HG03442 (cell line): Measurements from ENCODE around the gene SLC43A3.

ENCODE experiments used
- ATAC-seq: cut with Tn5 transposase; IDR thresholded peaks from one replicate; pipeline ENCODE4 v1.9.1; 2021; ENCODE audit warnings: mild to moderate bottlenecking, moderate library complexity; ENCODE audit not compliant: unreplicated experiment

SLC43A3 gene

DNA sequence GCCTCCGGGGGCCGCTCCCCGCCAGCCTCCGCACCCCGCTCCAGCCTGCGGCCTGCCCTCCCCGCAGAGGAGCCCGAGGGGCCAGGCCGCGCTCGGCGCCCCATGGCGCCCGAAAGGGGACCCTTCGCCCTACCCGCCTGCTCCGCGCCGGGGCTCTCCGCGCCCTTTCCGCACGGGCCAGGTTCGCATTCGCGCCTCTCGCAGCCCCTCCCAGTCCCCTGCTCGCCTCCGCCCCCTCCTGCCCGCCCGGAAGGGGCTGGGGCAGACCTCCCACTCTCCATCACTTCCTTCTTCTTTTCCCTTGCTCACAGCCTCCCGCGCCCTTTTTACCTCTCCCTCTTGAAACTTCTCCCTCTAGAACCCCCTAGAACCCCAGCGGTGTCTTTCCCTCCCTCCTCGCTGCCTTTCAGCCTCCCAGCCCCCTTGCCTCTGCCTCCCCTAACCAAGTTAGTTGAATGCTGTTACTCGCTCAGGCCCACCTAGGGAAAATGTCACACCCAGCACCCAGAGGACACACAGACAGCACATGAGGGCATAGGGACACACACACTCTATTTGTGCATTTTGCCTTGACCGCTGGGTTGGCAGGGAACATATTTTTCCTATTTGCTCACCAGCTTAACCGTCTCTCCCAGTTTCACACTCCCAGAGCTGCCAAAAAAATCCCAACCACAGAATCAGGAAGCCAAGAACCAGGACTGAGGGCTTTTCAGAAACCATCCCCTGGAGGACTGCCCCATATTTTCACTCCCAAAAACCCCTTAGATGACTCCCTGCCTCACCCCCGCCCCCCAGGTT lies at the start of gene SLC43A3:
Gene SLC43A3 (minus strand): TSS at position 193 of the 798 bp plus-strand sequence. CDS start 949 bp downstream, outside the sequence.
- ATAC-seq = peak; percentile 56

DNA sequence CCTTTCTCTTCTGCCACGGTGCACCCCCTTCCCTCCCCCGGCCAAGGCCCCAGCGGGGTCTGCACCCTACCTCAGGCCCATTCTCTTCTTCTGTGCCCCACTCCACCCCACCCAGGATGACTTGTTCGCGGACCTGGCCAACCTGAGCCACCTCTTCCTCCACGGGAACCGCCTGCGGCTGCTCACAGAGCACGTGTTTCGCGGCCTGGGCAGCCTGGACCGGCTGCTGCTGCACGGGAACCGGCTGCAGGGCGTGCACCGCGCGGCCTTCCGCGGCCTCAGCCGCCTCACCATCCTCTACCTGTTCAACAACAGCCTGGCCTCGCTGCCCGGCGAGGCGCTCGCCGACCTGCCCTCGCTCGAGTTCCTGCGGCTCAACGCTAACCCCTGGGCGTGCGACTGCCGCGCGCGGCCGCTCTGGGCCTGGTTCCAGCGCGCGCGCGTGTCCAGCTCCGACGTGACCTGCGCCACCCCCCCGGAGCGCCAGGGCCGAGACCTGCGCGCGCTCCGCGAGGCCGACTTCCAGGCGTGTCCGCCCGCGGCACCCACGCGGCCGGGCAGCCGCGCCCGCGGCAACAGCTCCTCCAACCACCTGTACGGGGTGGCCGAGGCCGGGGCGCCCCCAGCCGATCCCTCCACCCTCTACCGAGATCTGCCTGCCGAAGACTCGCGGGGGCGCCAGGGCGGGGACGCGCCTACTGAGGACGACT lies 49.3 kb upstream of the SLC43A3 start:
- peak; percentile 26 for ATAC-seq

DNA sequence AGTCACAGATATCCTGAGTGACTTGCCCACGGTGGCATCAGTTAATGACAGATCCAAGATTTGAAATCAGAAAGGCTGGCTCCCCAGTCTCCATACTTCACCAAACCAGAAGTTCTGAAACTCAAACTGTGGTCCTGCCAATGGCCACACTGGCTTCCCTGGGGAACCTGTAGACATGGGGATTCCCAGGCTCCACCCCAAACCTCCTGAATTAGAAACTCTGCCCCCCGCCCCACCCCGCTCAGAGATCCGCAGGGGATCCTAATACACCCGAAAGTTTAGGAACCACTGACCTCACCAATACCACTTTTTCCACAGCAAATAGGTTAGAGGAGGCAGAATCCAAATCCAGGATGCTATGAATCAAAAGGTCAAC lies 48.7 kb upstream of the SLC43A3 start:
- ATAC-seq = no peak

DNA sequence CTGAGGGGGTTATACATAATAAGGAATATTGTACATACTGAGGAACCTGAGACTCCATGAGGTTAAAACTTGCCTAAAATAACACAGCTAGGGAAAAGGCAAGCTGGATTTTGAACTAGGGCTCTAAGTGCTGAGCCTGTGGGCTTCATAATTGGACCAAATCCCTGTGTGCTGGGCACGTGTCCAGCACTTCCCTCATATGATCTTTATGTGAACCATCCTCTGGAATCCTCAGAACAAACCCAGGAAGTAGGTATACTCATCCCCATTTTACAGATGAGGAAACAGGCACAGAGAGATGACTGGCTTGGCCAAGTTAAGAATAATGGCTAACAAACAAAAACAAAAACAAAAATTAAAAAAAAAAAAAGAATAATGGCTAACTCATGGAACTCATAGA lies 48.3 kb upstream of the SLC43A3 start:
- no peak for ATAC-seq

DNA sequence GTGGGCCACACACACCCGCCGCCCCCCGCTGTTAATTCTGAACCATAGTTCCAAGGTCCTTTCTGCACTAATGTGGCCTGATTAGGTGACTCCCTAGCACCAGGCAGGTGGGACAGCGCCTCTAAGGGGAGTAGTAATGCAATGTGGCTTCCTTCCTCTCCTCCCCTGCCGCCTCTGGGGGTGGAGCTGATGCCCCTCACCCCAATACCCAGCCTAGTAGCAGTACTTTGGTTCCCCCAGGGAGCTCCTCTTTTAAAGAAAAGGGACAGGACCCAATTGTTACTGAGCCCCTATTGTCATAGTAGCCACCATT lies 47.8 kb upstream of the SLC43A3 start:
- no peak for ATAC-seq

DNA sequence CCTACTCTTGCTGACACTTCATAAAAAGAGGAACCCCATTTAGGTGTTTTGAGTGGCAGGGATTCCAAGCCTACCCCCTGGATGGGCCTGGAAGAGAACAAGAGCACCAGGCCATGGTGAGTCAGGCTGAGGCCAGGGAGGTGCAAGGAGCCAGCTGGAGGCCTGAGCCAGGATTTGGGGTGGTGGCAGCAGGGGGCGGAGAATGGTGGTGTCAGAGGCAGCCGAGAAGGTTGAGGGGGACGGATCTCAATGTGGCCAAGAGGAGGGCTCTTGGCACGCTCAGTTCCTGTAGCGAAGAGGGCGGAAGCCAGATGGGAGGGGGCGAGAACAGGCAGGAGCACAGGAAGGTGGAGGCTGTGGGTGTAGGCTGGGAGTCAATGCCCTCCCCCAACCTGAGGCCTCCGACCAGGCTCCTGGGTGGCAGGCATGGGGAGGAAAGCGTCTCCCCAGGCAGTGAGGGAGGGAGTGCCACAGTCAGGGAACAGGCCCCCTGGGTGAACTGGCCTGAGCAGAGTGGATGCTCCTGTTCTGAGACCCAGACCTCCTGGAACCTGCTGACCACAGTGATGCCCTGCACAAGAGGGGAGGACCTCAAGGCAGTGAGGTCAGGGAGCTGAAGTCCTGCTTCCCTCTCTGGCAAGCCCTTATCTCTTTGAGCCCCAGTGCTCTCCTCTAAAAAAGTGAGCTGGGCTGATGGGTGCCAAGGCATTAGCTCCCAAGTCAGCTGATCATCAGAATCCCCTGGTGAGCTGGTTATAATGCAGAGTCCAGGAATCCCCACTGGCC lies 47.3 kb upstream of the SLC43A3 start:
- ATAC-seq = no peak

DNA sequence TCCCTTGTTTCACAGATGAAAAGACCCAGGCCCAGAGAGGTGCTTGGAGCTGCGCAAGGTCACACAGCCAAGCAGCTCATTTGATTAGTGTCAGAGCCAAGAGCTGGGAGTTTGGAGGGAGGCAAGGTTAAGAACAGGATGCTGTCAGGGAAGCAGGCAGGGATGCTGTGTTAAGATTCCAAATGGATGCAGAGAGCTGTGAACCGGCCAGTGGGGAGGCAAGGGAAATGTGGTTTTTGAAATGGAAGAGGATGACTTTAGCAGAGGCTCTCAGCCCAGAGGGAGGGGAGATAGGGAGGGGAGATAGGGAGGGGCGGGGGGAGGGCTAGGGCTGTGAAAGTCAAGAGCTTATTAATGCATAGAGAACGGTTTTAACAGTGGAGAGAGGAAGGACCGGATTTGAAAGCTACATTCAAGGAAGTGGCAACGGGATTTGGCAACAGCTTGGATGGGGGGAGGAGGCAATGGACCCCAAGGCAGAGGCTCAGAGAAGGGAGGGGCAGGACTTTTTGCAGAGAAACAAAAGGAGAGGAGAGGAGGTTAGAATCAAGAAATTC lies 46.4 kb upstream of the SLC43A3 start:
- no peak for ATAC-seq

DNA sequence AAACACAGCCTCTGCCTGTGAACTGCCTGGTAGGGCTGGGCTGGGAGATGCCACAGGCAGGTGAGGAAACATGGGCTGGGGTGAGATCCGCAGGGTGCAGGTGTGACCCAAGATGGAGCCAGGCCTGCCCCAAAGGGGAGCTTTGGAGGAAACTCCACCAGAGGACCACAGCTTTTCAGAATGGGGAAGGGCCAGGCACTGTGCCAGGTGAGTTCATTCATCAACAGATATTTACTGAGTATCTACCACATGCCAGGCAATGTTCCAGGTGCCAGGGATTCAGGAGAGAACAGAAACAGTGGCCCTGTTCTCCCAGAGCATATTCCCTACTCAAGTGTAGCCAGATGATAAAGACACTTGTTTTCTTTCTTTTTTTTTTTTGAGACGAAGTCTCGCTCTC lies 44.6 kb upstream of the SLC43A3 start:
- no peak for ATAC-seq

DNA sequence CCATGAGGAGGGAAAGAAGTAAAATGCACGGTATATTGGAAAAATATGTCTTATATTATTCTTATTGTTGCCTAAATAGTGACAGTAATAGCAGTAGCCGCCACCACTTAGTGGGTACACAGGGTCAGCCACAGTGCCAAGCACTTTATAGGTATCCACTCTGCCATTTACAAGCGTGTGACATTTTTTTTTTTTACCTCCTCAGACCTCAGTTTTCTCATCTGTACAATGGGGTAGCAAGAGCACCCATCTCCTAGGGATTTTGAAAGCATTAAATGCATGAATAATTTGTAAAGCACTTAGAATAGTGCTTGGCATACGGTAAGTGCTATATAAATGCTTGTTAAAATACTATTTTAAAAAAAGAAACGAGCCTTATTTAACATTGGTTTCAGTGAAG lies 42.3 kb upstream of the SLC43A3 start:
- ATAC-seq = no peak

DNA sequence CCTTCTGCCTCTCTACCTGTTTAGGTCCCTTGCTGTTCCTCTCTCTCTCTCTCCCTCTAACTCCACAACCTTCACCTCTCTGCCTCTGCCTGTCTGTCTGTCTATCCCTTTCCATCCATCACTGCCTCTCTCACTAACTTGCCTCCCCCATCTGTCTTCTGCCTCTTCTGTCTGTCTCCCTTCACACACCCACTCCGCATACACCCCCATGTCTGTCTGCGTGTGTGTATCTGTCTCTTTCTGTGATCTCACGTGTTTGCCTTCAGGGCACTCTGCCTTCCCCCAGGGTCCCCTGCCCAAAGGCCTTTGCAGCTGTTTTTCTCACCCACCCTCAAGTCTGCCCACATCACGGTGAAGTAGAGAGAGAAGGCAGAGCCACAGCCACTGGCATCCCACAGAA lies 41.4 kb upstream of the SLC43A3 start:
- ATAC-seq = no peak

DNA sequence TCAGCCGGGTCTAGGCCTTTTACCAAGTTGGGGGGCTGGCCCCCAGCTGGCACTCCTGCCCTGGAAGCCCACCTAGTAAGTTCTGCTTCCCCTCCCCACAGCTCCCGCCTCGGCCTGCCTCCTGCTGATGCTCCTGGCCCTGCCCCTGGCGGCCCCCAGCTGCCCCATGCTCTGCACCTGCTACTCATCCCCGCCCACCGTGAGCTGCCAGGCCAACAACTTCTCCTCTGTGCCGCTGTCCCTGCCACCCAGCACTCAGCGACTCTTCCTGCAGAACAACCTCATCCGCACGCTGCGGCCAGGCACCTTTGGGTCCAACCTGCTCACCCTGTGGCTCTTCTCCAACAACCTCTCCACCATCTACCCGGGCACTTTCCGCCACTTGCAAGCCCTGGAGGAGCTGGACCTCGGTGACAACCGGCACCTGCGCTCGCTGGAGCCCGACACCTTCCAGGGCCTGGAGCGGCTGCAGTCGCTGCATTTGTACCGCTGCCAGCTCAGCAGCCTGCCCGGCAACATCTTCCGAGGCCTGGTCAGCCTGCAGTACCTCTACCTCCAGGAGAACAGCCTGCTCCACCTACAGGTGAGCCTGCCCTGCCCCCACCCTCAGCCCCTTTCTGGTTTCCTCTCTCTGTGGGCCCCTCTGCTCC lies 40.7 kb upstream of the SLC43A3 start:
- no peak for ATAC-seq

DNA sequence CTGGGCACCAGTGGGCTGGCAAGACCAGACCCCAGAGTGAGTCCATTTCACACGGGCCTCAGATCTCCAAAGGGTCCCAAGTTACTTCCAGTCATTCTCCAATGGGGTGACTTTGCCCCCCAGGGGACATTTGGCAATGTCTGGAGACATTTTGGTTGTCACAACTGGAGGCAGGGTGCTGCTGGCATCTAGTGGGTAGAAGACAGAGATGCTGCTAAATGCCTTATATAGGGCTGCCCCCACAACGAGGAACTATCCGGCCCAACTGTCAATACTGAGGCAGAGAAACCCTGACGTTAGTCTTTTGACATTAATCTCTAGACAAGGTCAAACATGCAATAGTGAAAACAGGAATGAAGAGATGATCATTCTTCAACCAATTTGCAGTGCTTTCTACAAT lies 39.8 kb upstream of the SLC43A3 start:
- ATAC-seq = no peak

DNA sequence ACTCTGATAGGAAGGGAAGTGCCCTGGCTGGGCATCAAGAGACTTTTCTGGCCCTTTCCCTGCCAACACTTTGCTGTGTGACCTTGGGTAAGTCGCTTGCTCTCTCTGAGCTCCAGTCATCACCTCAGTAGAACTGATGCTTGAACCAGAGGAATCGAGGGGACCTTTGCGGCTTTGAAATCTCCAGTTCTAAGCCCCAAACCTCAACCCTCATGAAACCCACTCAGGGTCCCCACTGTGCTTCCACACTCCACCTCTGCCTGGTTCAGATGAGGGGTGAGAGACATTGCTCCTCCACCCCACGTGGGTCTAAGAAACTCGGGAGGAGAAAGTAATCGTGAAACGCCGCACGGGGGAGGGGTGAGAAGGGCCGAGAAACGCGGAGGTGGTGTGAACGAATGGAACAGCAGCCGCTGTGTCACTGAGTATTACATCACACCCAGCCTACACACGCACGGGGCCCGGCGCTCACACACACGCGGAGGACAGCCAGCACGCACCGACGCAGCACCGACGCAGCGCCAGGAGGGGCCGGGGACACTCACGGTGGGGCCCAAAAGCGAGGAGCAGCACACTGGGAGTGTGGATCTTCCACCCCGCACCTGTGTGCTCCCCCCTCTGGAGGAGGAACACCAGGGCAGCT lies 37.7 kb upstream of the SLC43A3 start:
- ATAC-seq = no peak

DNA sequence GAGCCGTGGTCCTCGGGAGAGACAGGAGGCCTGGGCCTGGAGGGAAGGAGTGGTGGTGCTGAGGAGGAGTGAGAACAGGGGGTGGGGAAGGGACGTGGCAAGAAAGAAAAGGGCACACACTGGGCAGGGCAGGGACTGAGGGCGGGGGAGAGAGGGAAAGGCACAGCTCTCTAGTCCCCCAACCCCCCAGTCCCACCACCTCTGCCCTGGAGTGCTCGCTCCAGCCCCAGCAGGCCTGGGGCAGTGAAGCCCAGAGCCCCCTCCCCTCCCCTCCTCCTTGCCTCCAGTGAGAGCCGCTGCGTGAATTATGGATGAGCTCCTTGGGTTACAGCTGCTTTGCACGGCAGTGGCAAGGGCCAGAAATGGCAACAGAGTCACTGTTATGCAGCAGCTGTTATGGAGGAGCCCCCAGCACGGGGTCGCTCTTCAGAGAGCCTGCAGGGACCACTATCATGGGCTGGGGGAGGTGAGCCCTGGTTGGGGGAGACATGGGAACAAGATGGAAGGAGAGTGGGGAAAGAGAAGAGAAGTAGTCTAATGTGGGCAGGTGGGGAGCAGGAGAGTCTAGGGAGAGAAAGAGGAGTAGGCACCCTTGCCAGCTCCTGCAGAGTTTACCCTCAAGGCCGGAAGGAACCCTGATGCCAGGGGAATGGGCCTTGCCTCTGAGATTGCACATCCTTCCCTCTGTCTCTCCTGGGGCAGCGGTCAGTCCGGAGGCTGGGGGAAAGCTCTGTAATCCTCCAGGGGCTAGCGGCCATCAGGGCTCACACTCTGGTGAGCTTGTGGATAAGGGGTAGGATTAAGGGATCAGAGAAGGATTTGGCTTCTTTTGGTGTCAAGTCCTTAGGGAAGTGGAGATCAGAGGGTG lies 37.0 kb upstream of the SLC43A3 start:
- no peak for ATAC-seq

DNA sequence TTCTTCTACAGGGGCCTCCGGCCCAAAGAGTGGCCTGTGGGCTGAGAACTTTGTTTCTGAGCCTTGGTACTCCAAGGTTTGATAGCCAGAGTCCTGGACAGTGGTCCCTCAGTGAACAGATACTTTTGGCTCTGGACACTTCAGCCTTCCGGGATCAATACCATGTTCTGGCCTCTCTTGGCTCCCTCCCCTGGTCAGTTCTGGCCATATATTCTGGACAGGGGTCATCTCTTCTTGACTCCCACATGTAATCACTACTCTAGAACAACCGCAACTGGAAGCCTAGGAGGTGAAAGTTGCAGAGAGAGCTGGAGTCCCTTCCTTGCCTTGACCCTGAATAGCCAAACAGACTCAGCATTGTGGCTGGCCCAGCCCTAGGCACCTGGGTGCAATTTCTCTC lies 35.7 kb upstream of the SLC43A3 start:
- ATAC-seq = no peak

DNA sequence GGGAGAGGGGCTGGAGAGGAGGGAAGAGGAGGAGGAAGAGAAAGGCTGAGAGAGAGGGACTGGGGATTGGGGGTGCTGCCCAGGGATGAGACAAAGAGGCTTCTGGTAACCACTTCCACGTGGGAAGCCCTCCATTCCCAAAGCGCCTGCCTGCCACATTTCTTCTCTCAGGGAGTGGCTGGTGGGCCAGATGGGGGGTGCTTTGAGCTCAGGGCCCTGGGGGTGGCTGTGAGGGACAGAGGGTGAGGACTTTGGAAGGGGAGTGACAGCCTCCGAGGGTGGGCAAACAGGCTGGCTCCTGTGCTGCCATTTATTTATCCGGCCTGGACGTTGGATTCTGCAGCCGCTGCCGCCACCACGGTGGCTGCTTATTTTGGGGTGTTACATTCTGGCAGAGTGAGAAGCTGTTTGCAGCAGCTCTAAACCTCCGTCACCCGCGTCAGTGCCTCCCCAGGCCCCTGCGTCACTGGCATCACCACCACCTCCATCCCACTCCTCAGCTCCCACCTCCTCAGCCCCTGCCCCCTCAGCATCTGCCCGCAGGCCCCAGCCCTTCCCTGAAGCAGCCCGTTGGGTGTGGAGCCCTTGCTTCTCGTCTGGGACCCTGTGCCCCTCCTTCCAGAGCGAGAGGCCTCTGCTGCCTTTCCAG lies 35.0 kb upstream of the SLC43A3 start:
- ATAC-seq = no peak

DNA sequence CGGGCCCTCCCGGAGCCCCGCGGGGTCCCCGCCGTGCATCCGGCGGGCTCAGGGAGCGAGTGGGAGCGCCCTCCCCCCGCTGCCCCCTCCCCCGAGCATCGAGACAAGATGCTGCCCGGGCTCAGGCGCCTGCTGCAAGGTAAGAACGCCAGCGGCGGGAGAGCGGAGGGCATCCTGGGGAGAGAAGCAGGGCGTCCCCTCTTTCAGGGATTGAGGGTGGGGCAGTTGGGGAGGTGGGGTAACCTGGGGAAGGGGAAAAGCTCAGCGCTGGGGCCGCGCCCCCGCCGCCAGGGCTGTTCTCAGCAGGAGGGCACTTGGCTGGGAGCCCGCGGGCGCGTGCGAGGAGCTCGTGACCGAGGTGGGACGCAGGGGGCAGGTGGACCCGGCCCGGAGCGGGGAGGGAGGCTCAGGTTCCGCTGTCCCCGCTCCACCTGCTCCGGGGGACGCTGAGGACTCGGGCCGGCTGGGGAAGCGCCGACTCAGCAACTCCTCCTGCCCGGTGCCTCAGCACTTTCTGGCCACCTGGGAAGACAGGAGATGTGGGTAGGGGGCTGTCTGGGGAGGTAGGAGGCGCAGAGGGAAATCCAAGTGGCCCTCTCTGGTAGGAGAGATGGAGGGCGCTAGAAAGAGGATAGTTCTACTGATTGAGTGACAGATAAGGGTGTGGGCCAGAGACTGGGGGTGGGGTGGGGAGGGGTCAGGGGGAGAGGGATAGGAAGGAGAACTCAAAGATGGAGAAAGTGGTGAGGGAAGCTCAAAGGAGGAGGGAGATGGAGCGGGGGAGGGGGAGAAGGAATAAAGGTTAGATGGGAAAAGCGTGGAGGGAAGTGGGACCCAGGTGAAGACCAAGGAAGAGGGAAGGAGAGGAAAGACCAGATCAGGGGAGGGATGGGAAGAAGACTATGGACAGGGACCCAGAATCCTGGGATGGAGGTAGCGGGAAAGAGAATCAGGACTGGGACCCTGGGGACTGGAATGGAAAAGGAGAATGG lies 34.1 kb upstream of the SLC43A3 start:
- ATAC-seq = no peak
